HepG2 (cell line): Measurements from ENCODE around the gene LGI4. TPM values are rescaled to one million over a fixed set of nuclear protein-coding genes. Genes with fewer than 3 reads are reported as not detected.

ENCODE experiments used
- DNMT1 ChIP-seq: sonication (generic); formaldehyde crosslinking; IDR thresholded peaks from 2 replicates; pipeline ENCODE4 v1.5.1; 2020; ENCODE audit warnings: mild to moderate bottlenecking, missing genetic modification reagents
- GLI4 ChIP-seq: sonication (generic); formaldehyde crosslinking; IDR thresholded peaks from 2 replicates; pipeline ENCODE4 v1.5.1; 2020; ENCODE audit warnings: missing genetic modification reagents, mild to moderate bottlenecking, moderate library complexity, borderline replicate concordance
- KLF12 ChIP-seq: sonication (generic); formaldehyde crosslinking; IDR thresholded peaks from 2 replicates; pipeline ENCODE4 v1.4.0; 2020; ENCODE audit warnings: missing genetic modification reagents, borderline replicate concordance
- NCOA1 ChIP-seq: sonication (generic); formaldehyde crosslinking; IDR thresholded peaks from 2 replicates; pipeline ENCODE4 v1.9.0; 2021; ENCODE audit warnings: missing genetic modification reagents
- NFATC3 ChIP-seq: sonication (generic); formaldehyde crosslinking; IDR thresholded peaks from 2 replicates; pipeline ENCODE4 v1.5.1; 2020; ENCODE audit warnings: mild to moderate bottlenecking, missing genetic modification reagents
- NFE2L2 ChIP-seq: fragments of 150-350 bp; IDR thresholded peaks from 2 replicates; pipeline ENCODE4 v1.6.1; 2014; ENCODE audit warnings: low read length
- PAF1 ChIP-seq: IDR thresholded peaks from 2 replicates; pipeline ENCODE4 v1.6.1; 2016; ENCODE audit warnings: missing genetic modification reagents, missing compliant biosample characterization
- PHF5A ChIP-seq: IDR thresholded peaks from one replicate; pipeline ENCODE4 v1.6.1; 2018; ENCODE audit warnings: low read depth, missing genetic modification reagents; ENCODE audit not compliant: unreplicated experiment
- RAD51 ChIP-seq: fragments of 450-650 bp; IDR thresholded peaks from 2 replicates; pipeline ENCODE4 v1.6.1; 2016; ENCODE audit warnings: borderline replicate concordance
- SAP130 ChIP-seq: IDR thresholded peaks from 2 replicates; pipeline ENCODE4 v1.6.1; 2016; ENCODE audit warnings: low read depth
- SIN3A ChIP-seq: IDR thresholded peaks from 2 replicates; pipeline ENCODE4 v1.6.1; 2011; ENCODE audit warnings: low read depth, mild to moderate bottlenecking, control low read depth, low read length, borderline replicate concordance
- SNAI1 ChIP-seq: sonication (generic); formaldehyde crosslinking; IDR thresholded peaks from 2 replicates; pipeline ENCODE4 v1.5.0; 2020; ENCODE audit warnings: mild to moderate bottlenecking, missing genetic modification reagents, borderline replicate concordance
- SP5 ChIP-seq: IDR thresholded peaks from 2 replicates; pipeline ENCODE4 v1.6.1; 2016; ENCODE audit warnings: low read depth, borderline replicate concordance
- ZNF12 ChIP-seq: sonication (generic); formaldehyde crosslinking; IDR thresholded peaks from 2 replicates; pipeline ENCODE4 v1.5.0; 2020; ENCODE audit warnings: missing genetic modification reagents
- ZNF20 ChIP-seq: sonication (generic); formaldehyde crosslinking; IDR thresholded peaks from 2 replicates; pipeline ENCODE4 v1.4.0; 2020; ENCODE audit warnings: mild to moderate bottlenecking, moderate library complexity, missing genetic modification reagents
- ZNF331 ChIP-seq: sonication (generic); formaldehyde crosslinking; IDR thresholded peaks from 2 replicates; pipeline ENCODE4 v1.4.0; 2020; ENCODE audit warnings: missing genetic modification reagents
- ZNF367 ChIP-seq: sonication (generic); formaldehyde crosslinking; IDR thresholded peaks from 2 replicates; pipeline ENCODE4 v1.4.0; 2020; ENCODE audit warnings: missing genetic modification reagents, borderline replicate concordance
- ZNF598 ChIP-seq: sonication (generic); formaldehyde crosslinking; IDR thresholded peaks from 2 replicates; pipeline ENCODE4 v1.5.1; 2020; ENCODE audit warnings: mild to moderate bottlenecking, missing genetic modification reagents, borderline replicate concordance
- ZNF746 ChIP-seq: sonication (generic); formaldehyde crosslinking; IDR thresholded peaks from 2 replicates; pipeline ENCODE4 v1.8.0; 2022; ENCODE audit warnings: mild to moderate bottlenecking, missing genetic modification reagents
- ZNF777 ChIP-seq: sonication (generic); formaldehyde crosslinking; IDR thresholded peaks from 2 replicates; pipeline ENCODE4 v1.4.0; 2020; ENCODE audit warnings: missing genetic modification reagents
- ZNF782 ChIP-seq: sonication (generic); formaldehyde crosslinking; IDR thresholded peaks from 2 replicates; pipeline ENCODE4 v1.4.0; 2020; ENCODE audit warnings: missing genetic modification reagents, mild to moderate bottlenecking, borderline replicate concordance
- ZNF83 ChIP-seq: sonication (generic); formaldehyde crosslinking; IDR thresholded peaks from 2 replicates; pipeline ENCODE4 v1.4.0; 2020; ENCODE audit warnings: missing genetic modification reagents, mild to moderate bottlenecking, borderline replicate concordance
- polyA plus RNA-seq, 8 experiments: library from polyadenylated mRNA; depleted of rRNA in 3 of 8; stranded (reverse) in 7 of 8; unstranded in 1 of 8; fragments of >200 nt; fragmentation: Illumina TruSeq in 4 of 8; extraction: Trizol in 4 of 8; gene quantifications; 2 replicates each; pipeline versions ENCODE4 v1.2.1 to v1.2.3, GENCODE V29; 2011 to 2016; ENCODE audit warnings: low read depth in 4 of 8, missing spikeins in 1 of 8, mixed read lengths in 1 of 8; ENCODE audit not compliant: insufficient read depth in 1 of 8
- total RNA-seq, 5 experiments: library from RNA; depleted of rRNA; stranded (reverse); fragments of >200 nt; fragmentation: Illumina TruSeq; extraction: Trizol; gene quantifications; 2 replicates each; pipeline ENCODE4 v1.2.3, GENCODE V29; 2016; ENCODE audit warnings: low read depth in 1 of 5
- TF ChIP-seq, protein P1 (sequence below): sonication (generic); formaldehyde crosslinking; IDR thresholded peaks from 2 replicates; pipeline ENCODE4 v1.8.0; 2022; ENCODE audit warnings: mild to moderate bottlenecking, missing genetic modification reagents, moderate library complexity
- TF ChIP-seq, protein P2 (sequence below): sonication (generic); formaldehyde crosslinking; IDR thresholded peaks from 2 replicates; pipeline ENCODE4 v1.5.0; 2020; ENCODE audit warnings: missing genetic modification reagents
- TF ChIP-seq, protein P3 (sequence below): sonication (generic); formaldehyde crosslinking; IDR thresholded peaks from 2 replicates; pipeline ENCODE4 v1.4.0; 2020; ENCODE audit warnings: mild to moderate bottlenecking, missing genetic modification reagents, borderline replicate concordance
- TF ChIP-seq, protein P4 (sequence below): sonication (generic); formaldehyde crosslinking; IDR thresholded peaks from 2 replicates; pipeline ENCODE4 v1.5.0; 2020; ENCODE audit warnings: mild to moderate bottlenecking, missing genetic modification reagents, moderate library complexity

LGI4 gene
- total and polyA plus RNA-seq, 2 of the 13 experiments (the other 11 are each of a cell fraction or from before 2014, with no cell fraction given) = 2.8 TPM; not detected in 1

DNA sequence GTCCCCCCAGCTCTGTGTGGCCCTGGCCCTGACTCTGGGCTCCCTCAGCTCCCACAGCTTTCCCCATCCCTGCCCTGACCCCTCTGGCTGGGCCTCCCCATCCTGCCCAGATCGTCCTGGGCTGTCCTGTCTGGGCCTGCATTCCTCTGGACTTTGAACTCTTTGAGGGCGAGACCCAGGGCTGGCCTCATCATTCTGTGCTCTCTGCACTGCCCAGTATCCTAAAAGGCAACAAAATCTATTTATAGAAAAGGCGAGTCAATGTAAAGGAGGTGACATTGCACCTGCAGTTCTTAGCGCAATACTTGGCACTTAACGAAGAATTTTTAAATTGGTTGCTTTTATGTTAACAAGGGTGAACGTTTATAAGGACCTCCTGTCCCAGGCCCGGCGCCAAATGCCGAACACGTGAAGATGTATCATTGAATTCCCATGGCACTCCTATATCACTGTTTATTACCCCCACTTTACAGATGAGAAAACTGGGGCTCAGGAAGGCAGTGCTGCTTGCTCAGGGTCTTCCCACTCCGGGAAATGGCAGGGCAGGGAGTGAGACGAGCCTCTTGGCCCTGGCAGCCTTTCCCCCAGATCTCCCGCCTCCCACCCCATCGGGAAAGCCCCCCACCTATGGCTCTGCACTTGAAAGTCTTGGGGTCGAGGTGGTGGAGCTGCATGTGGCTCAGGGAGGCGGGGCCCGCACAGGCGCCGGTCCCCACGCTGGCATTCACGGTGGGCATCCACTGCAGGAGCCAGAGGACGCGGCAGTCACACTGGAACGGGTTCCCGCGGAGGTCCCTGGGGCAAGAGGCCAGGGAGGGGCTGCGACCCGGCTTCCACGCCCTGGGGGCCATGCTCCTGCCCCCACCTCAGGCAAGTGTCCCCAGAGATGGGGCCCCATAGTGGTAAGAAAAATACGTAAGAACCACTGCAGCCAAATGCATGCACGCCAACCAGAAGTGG, 3.8 kb downstream of the LGI4 start (continued):
- TF ChIP-seq, protein P1, sequence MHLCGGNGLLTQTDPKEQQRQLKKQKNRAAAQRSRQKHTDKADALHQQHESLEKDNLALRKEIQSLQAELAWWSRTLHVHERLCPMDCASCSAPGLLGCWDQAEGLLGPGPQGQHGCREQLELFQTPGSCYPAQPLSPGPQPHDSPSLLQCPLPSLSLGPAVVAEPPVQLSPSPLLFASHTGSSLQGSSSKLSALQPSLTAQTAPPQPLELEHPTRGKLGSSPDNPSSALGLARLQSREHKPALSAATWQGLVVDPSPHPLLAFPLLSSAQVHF = no peak
- TF ChIP-seq ZNF367 (no peak), GLI4 (no peak), PAF1 (CRISPR knock-in tag) (no peak), SP5 (CRISPR knock-in tag) (peak; percentile 66), RAD51 (no peak), SAP130 (peak; percentile 61), DNMT1 (CRISPR knock-in tag) (no peak), KLF12 (CRISPR knock-in tag) (0 out of 2 replicates have a peak, but pooled peaks have one; percentile 11), SNAI1 (CRISPR knock-in tag) (peak; percentile 92; the same call in 1 of the 2 replicates), ZNF598 (CRISPR knock-in tag) (no peak), ZNF12 (no peak), SIN3A (no peak), NFE2L2 (no peak), NCOA1 (no peak), ZNF782 (no peak), ZNF331 (CRISPR knock-in tag) (0 out of 2 replicates have a peak, but pooled peaks have one; percentile 10), ZNF746 (no peak), ZNF83 (no peak), PHF5A (CRISPR knock-in tag) (peak; percentile 32), ZNF20 (CRISPR knock-in tag) (0 out of 2 replicates have a peak, but pooled peaks have one; percentile 58), ZNF777 (no peak), NFATC3 (CRISPR knock-in tag) (no peak)
- TF ChIP-seq, protein P2, sequence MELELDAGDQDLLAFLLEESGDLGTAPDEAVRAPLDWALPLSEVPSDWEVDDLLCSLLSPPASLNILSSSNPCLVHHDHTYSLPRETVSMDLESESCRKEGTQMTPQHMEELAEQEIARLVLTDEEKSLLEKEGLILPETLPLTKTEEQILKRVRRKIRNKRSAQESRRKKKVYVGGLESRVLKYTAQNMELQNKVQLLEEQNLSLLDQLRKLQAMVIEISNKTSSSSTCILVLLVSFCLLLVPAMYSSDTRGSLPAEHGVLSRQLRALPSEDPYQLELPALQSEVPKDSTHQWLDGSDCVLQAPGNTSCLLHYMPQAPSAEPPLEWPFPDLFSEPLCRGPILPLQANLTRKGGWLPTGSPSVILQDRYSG (CRISPR knock-in tag) = no peak
- TF ChIP-seq, protein P3, sequence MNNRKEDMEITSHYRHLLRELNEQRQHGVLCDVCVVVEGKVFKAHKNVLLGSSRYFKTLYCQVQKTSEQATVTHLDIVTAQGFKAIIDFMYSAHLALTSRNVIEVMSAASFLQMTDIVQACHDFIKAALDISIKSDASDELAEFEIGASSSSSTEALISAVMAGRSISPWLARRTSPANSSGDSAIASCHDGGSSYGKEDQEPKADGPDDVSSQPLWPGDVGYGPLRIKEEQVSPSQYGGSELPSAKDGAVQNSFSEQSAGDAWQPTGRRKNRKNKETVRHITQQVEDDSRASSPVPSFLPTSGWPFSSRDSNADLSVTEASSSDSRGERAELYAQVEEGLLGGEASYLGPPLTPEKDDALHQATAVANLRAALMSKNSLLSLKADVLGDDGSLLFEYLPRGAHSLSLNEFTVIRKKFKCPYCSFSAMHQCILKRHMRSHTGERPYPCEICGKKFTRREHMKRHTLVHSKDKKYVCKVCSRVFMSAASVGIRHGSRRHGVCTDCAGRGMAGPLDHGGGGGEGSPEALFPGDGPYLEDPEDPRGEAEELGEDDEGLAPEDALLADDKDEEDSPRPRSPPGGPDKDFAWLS (CRISPR knock-in tag) = no peak
- TF ChIP-seq, protein P4, sequence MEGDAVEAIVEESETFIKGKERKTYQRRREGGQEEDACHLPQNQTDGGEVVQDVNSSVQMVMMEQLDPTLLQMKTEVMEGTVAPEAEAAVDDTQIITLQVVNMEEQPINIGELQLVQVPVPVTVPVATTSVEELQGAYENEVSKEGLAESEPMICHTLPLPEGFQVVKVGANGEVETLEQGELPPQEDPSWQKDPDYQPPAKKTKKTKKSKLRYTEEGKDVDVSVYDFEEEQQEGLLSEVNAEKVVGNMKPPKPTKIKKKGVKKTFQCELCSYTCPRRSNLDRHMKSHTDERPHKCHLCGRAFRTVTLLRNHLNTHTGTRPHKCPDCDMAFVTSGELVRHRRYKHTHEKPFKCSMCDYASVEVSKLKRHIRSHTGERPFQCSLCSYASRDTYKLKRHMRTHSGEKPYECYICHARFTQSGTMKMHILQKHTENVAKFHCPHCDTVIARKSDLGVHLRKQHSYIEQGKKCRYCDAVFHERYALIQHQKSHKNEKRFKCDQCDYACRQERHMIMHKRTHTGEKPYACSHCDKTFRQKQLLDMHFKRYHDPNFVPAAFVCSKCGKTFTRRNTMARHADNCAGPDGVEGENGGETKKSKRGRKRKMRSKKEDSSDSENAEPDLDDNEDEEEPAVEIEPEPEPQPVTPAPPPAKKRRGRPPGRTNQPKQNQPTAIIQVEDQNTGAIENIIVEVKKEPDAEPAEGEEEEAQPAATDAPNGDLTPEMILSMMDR = peak; percentile 25
